Gastrocnemius medialis (tissue), 4 donors: Measurements from ENCODE around the gene TWIST2. TPM values are rescaled to one million over a fixed set of nuclear protein-coding genes. Genes with fewer than 3 reads are reported as not detected.

ENCODE experiments used
- ATAC-seq, 2 donors: fragments of 150-250 bp; one replicate each; pipeline ENCODE4 v1.9.1; 2016
- DNase-seq, 2 donors: peaks; one replicate each; pipeline ENCODE4 v3.0.0-alpha.2; 2019
- H3K27ac ChIP-seq, 4 donors: fragments of 200-600 bp; sonication (generic); 1 replicate in 1 of 4; 2 replicates in 3 of 4; pipeline ENCODE4 v1.5.1; 2016 to 2018; ENCODE audit warnings: mild to moderate bottlenecking in 2 of 4, moderate library complexity in 1 of 4
- H3K27me3 ChIP-seq, 3 donors: fragments of 200-600 bp; sonication (generic) in 2 of 3; 1 replicate in 1 of 3; 2 replicates in 2 of 3; pipeline versions ENCODE4 v1.5.1 to v1.6.0; 2016 to 2019; ENCODE audit warnings: mild to moderate bottlenecking in 1 of 3, moderate library complexity in 1 of 3
- H3K36me3 ChIP-seq, 2 donors: fragments of 200-600 bp; sonication (generic) in 1 of 2; one replicate each; pipeline ENCODE4 v1.5.1; 2017 to 2018
- H3K4me1 ChIP-seq, 2 donors: fragments of 200-600 bp; sonication (generic) in 1 of 2; one replicate each; pipeline ENCODE4 v1.5.1; 2016 to 2017; ENCODE audit warnings: mild to moderate bottlenecking in 2 of 2
- H3K4me3 ChIP-seq, 4 donors: fragments of 200-600 bp; sonication (generic) in 3 of 4; 1 replicate in 1 of 4; 2 replicates in 3 of 4; pipeline ENCODE4 v1.5.1; 2016 to 2019; ENCODE audit warnings: mild to moderate bottlenecking in 2 of 4
- H3K9me3 ChIP-seq, 3 donors: fragments of 200-600 bp; sonication (generic) in 2 of 3; 1 replicate in 1 of 3; 2 replicates in 2 of 3; pipeline ENCODE4 v1.5.1; 2016 to 2019
- CTCF ChIP-seq, 5 experiments: fragments of 450-650 bp in 3 of 5; fragments of 200-600 bp in 2 of 5; sonication (generic) in 2 of 5; IDR thresholded peaks in 4 of 5; conservative IDR thresholded peaks in 1 of 5; 1 replicate in 4 of 5; 2 replicates in 1 of 5; pipeline ENCODE4 v1.5.1; 2016 to 2019; ENCODE audit warnings: antibody characterized with exemption in 5 of 5, mild to moderate bottlenecking in 3 of 5, moderate library complexity in 3 of 5
- POLR2A ChIP-seq, 2 donors: fragments of 450-650 bp; IDR thresholded peaks; one replicate each; pipeline ENCODE4 v1.6.1; 2017; ENCODE audit warnings: antibody characterized with exemption in 2 of 2, mild to moderate bottlenecking in 2 of 2, moderate library complexity in 2 of 2
- in situ Hi-C, 4 donors: fragments of 200-750 bp; cut with MboI; loops; one replicate each; pipeline versions ENCODE4 v1.15.0 to v1.8.0; 2017; ENCODE audit warnings: low sequenced_read_pairs in 4 of 4
- intact Hi-C: fragments of 100-400 bp; cut with DNase I; formaldehyde crosslinking; loops from one replicate; pipeline ENCODE4 v1.15.1; 2023; ENCODE audit warnings: low total_unique reads
- total RNA-seq, 4 donors: library from RNA; depleted of rRNA; stranded (reverse); fragments of >200 nt; gene quantifications; one replicate each; pipeline versions ENCODE4 v1.1.0 to v1.2.3, GENCODE V29; 2016

The TWIST2 gene
- total RNA-seq, 4 donors from 2014 or later: 1.9 to 9.3 (median 2.2) TPM

DNA sequence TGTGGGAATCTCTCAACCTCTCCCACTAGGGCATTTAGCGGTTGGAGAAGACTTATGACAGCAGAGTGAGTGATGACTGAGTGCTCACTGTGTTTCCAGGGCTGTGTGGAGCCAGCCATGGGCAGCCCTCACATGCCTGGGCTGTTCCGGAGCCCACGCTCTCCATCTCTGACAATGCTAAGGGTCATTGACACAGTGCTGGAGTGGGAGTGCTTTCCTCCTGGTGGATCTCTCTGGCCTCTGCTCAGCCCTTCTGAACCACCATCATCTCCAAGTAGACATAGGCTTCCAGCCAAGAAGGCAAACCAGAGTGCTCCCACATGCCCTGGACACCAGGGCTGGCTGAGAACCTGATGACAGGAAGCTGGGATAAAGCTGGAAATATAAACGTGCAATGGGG, 33.1 kb upstream of the TWIST2 start:
- in situ Hi-C loops: no loop called here
- H3K9me3 ChIP-seq: no peaks in the 10 kb centered on the region
- no peak overlapping the region for H3K27ac ChIP-seq
- H3K27me3 ChIP-seq: peaks cover 12 to 33% (median 17%) of the 10 kb centered on the region in 3 donors
- no peak for ATAC-seq
- no peak overlapping the region for H3K4me3 ChIP-seq
- TF ChIP-seq CTCF (IDR thresholded peaks at IDR 0.05 in 4 of 5, conservative IDR thresholded peaks at IDR 0.05 in 1 of 5): no peak
- TF ChIP-seq POLR2A (IDR thresholded peaks at IDR 0.05): no peak
- no peaks in the 10 kb centered on the region for H3K36me3 ChIP-seq
- intact Hi-C loops: no loop called here
- DNase-seq: no peak
- H3K4me1 ChIP-seq: no peaks in the 10 kb centered on the region

GRCh38 chr2:238816291-238816690, 31.6 kb upstream of the TWIST2 start:
- intact Hi-C loops: no loop called here
- H3K9me3 ChIP-seq: no peaks in the 10 kb centered on the region
- no peaks in the 10 kb centered on the region for H3K36me3 ChIP-seq
- in situ Hi-C loops: no loop called here
- H3K4me3 ChIP-seq: no peak overlapping the region
- H3K27ac ChIP-seq: no peak overlapping the region
- no peak for TF ChIP-seq CTCF (IDR thresholded peaks at IDR 0.05 in 4 of 5, conservative IDR thresholded peaks at IDR 0.05 in 1 of 5)
- no peak for TF ChIP-seq POLR2A (IDR thresholded peaks at IDR 0.05)
- peaks cover 12 to 37% (median 17%) of the 10 kb centered on the region in 3 donors for H3K27me3 ChIP-seq
- ATAC-seq: no peak
- no peak for DNase-seq
- no peaks in the 10 kb centered on the region for H3K4me1 ChIP-seq

DNA sequence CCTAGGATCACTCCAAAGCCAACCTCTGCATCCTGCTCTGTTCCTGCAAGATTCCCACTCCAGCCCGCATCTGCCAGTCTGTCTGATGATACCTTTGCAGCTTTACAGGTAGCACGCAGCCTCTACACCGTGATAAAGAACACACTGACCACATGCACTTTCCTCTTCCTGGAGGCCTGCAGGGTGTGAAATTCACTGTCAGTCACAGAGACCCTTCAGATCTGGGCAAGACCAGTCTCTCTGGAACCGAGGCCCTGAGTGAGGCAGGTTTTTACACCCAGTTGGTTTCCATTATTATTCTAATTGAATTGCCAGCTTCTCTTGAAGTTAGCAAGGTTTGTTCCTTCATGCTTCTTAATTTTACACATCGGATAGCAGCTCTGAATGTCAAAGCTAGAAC, 30.5 kb upstream of the TWIST2 start:
- DNase-seq (no peak), ATAC-seq (no peak)
- Histone ChIP-seq H3K27ac (no peak overlapping the region), H3K27me3 (peaks cover 12 to 37% (median 17%) of the 10 kb centered on the region in 3 donors), H3K4me3 (no peak overlapping the region), H3K4me1 (no peaks in the 10 kb centered on the region), H3K36me3 (no peaks in the 10 kb centered on the region), H3K9me3 (no peaks in the 10 kb centered on the region)
- in situ Hi-C loops (no loop called here), intact Hi-C loops (no loop called here)
- no peak for TF ChIP-seq POLR2A (IDR thresholded peaks at IDR 0.05)

DNA sequence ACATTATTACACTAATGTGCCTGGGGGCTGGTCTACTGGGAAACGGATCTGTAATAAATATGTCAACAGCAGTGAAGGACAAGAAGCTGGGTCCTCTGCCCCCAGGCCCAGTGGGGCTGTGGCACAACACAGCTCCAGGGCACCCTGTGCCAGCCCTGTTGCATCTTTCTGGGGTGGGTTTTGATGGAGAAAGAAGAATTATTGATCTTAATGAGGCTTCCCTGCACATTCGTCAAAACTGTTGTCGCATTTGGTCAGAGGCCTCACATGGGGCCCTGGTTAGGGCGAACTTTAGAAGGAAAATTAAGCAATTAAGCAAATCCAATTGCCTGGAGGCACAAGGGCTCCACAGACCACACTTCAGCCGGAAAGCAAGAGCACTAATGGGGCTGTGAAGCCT, 30.0 kb upstream of the TWIST2 start:
- in situ Hi-C loops: no loop called here
- DNase-seq (no peak), ATAC-seq (no peak)
- no peaks in the 10 kb centered on the region for H3K36me3 ChIP-seq
- no peak overlapping the region for H3K4me3 ChIP-seq
- no peaks in the 10 kb centered on the region for H3K4me1 ChIP-seq
- no peaks in the 10 kb centered on the region for H3K9me3 ChIP-seq
- peaks cover 12 to 37% (median 17%) of the 10 kb centered on the region in 3 donors for H3K27me3 ChIP-seq
- no peak overlapping the region for H3K27ac ChIP-seq
- TF ChIP-seq CTCF (IDR thresholded peaks at IDR 0.05 in 4 of 5, conservative IDR thresholded peaks at IDR 0.05 in 1 of 5) (no peak), POLR2A (IDR thresholded peaks at IDR 0.05) (no peak)
- intact Hi-C loops: no loop called here

DNA sequence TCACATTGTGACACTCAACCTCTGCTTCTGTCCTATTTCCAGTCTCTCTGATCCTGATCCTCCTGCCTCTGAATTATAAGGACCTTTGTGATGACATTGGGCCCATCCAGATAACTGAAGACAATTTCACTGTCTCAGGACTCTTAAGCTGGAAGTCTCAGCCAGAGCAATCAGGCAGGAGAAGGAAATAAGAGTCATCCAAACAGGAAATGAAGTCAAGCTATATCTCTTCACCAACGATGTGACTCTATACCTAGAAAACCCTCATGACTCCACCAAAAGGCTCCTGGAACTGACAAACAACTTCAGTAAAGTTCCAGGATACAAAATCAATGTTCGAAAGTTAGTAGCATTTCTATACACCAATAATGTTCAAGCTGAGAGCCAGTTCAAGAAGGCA, 29.3 kb upstream of the TWIST2 start:
- no peak overlapping the region for H3K27ac ChIP-seq
- peaks cover 12 to 37% (median 17%) of the 10 kb centered on the region in 3 donors for H3K27me3 ChIP-seq
- ATAC-seq: no peak
- H3K9me3 ChIP-seq: no peaks in the 10 kb centered on the region
- H3K36me3 ChIP-seq: no peaks in the 10 kb centered on the region
- DNase-seq: no peak
- no peaks in the 10 kb centered on the region for H3K4me1 ChIP-seq
- in situ Hi-C loops: no loop called here
- no peak overlapping the region for H3K4me3 ChIP-seq
- intact Hi-C loops: no loop called here
- TF ChIP-seq POLR2A (IDR thresholded peaks at IDR 0.05) (no peak), CTCF (IDR thresholded peaks at IDR 0.05 in 4 of 5, conservative IDR thresholded peaks at IDR 0.05 in 1 of 5) (no peak)
